OCI-M2 (cell line): ENCODE data around the gene OPHN1.
"Not testable (repeated sequence)": the region's sequence is repeated elsewhere in the genome, so short reads cannot be mapped to it uniquely, and the experiment has no call there.

Experiments used
- DNase-seq: peaks from one replicate; lab custom pipeline; 2025; ENCODE audit not compliant: unreplicated experiment; lab: John Stamatoyannopoulos, UW

The OPHN1 gene

GRCh38 chrX:68369559-68369958 is 63.7 kb downstream of the OPHN1 start:
- no peak for DNase-seq

DNA sequence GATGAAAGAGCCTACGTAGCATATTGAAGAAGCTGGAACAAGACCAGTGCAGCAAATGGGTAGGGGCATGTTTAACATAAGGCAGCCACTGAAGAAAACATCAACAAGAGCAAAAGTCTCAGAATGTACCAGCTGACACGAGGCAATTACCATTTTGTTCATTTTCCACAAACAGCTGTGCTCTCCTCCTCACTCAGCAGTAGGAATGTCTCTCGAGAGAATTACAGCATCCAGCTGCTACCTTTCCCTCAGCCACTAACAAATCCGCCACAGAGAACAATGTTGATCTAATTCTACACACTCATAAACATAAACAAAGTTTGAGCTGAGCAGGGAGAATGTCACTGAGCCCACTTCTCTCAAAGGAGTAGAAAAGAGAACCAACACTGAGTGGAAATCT is 68.0 kb downstream of the OPHN1 start:
- no peak for DNase-seq

DNA sequence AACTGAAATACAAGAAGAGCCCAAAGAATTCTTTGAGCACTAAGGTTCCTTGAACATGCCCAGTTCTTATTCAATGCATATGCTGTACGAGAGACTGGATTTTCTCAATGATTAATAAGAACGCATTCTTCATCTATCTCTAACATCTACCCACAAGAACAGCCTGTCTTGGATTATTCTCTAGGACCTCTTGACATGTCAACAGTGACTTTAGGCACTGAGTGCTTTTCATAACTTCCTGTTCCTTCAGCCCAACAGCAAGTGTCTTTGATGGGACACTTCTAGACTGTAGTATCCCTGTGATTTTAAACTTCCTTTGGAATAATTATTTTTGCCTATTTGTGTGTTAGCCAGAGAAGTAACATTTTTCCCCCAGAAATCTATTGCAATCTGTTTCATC is 69.3 kb downstream of the OPHN1 start:
- no peak for DNase-seq

- no peak for DNase-seq
These were observed 74.6 kb downstream of the OPHN1 start for GRCh38 chrX:68358679-68359078.

DNA sequence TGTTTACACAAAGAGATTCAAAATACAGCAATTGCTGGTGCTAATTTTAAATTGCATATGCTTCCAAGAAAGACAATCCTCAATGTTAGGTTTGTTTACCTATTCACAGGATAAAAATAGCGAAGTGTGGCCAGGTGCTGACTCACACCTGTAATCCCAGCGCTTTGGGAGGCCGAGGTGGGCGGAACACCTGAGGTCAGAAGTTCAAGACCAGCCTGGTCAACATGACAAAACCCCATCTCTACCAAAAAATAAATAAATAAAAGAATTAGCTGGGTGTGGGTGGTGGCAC is 77.7 kb downstream of the OPHN1 start:
- DNase-seq = no peak

- no peak for DNase-seq
These were observed 78.2 kb downstream of the OPHN1 start for GRCh38 chrX:68354879-68355628.

DNA sequence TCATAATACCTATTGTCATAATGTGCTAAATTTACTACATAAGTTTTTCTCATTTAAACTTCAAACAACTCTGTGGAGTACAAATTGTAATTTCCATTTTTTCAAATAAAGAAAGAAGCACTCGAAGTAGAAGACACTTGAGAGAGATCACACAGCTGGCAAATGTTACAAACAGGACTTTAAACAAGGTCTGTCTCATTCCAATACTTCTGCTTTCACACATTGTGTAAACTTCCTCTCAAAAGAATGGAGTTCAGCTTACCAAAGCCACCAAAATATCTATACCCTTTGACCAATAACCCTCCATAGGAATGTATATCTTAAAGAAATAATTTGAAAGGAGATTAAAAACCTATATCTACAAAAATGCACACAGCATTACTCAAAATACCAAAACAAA is 88.3 kb downstream of the OPHN1 start:
- no peak for DNase-seq

- DNase-seq = no peak
These were observed 89.7 kb downstream of the OPHN1 start for GRCh38 chrX:68343551-68343950.

GRCh38 chrX:68332201-68332731 is 101.0 kb downstream of the OPHN1 start:
- DNase-seq = no peak

DNA sequence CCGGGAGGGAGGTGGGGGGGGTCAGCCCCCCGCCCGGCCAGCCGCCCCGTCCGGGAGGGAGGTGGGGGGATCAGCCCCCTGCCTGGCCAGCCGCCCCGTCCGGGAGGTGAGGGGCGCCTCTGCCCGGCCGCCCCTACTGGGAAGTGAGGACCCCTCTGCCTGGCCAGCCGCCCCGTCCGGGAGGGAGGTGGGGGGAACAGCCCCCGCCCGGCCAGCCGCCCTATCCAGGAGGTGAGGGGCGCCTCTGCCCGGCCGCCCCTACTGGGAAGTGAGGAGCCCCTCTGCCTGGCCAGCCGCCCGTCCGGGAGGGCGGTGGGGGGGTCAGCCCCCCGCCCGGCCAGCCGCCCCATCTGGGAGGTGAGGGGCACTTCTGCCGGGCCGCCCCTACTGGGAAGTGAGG is 106.5 kb downstream of the OPHN1 start:
- DNase-seq = not testable (repeated sequence)

GRCh38 chrX:68307769-68308168 is 125.5 kb downstream of the OPHN1 start:
- no peak for DNase-seq

- no peak for DNase-seq
These were observed 128.7 kb downstream of the OPHN1 start for GRCh38 chrX:68304602-68305001.

GRCh38 chrX:68299898-68300297 is 133.4 kb downstream of the OPHN1 start:
- DNase-seq = no peak

GRCh38 chrX:68292471-68292870 is 140.8 kb downstream of the OPHN1 start:
- DNase-seq = no peak

DNA sequence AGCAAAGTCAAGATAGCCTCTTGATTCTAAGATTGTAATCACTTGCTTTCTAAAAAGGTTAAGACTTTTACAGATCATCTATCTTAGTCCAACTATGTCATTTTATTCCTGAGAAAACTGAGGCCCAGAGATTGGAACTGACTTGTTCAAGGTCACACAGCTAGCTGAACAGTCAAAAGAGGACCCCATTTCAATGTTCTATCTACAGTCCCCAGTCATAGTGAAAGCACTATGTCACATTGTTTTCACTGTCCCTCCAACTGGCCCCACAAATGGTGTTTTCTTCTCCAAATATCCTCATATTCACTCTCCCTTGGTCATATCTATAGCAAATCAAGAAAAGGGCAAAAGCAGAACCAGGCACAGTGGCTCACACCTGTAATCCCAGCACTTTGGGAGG is 145.2 kb downstream of the OPHN1 start:
- no peak for DNase-seq

DNA sequence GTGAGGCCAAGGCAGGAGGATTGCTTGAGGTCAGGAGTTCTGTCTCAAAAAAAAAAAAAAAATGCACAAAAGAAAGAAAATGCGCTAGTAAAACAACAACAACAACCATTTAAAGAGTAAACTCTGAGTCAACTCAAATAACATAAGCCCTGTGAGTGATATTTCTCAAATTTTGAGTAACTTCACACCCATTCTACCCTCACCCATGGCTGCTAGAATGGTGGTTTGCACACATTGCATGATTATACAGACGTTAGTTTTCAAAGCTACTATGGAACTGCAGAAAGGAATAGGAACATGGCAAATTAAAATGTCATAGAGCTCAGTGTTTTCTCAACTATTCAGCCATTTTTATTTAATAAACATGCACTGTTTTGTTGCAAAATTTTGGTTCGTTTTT is 145.9 kb downstream of the OPHN1 start:
- DNase-seq = no peak

GRCh38 chrX:68286980-68287379 is 146.3 kb downstream of the OPHN1 start:
- no peak for DNase-seq

GRCh38 chrX:68286076-68286475 is 147.2 kb downstream of the OPHN1 start:
- no peak for DNase-seq

DNA sequence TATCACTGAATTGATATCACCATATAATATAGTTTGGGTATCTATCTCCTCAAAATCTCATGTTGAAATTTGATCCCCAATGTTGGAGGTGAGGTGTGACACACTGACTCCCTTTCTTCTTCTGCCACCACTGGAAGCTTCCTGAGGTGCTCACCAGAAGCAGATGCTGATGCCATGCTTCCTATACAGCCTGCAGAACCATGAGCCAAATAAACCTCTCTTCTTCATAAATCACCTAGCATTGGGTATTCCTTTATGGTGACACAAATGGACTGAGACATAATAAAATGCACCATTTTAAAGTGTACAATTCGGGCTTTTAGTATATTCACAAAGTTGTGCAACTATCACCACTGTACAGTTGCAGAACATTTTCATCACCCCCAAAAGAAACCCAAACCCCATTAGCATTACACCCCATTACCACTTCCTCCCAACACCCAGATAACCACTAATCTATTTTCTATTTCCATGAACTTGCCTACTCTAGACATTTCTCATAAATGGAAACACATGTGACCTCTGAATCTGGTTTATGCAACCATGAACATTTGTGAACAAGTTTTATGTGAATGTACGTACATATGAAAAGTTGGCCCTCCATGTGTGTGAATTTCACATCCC is 148.9 kb downstream of the OPHN1 start:
- no peak for DNase-seq

- no peak for DNase-seq
These were observed 159.4 kb downstream of the OPHN1 start for GRCh38 chrX:68273887-68274286.

DNA sequence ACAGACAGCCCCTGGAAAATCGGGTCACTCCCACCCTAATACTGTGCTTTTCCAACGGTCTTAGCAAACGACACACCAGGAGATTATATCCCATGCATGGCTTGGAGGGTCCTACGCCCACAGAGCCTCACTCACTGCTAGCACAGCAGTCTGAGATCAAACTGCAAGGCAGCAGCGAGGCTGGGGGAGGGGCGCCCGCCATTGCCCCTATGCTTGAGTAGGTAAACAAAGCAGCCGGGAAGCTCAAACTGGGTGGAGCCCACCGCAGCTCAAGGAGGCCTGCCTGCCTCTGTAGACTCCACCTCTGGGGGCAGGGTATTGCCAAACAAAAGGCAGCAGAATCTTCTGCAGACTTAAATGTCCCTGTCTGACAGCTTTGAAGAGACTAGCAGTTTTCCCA is 168.5 kb downstream of the OPHN1 start:
- not testable (repeated sequence) for DNase-seq

DNA sequence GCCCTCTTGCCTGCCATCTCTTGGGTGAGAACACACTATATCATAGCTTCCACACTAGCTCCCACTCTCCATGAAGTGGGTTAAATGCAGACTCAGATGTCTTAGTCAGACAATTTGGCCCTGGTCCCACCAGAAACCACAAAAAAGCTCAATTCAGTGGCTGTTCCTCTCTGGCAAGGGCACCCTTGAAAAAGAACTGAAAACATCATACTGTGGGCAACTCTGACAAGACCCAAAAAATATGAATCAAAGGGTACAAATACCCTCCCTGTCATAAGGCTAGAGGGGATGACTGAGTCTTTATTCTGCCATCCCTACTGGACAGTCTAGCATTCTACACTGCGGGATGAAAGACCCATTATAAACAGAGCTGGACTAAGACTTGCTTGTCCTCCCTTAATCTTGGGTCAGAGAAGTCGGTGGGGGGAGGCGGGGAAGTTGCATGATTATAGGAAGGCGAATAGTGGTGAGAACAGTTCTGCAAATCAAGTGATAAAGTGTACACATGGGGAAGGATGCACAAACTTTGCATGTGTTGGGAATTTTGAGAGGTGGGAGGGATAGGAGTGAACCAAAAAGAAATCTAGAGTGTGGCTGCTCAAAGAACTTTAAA is 172.1 kb downstream of the OPHN1 start:
- DNase-seq = no peak
